ENCODE data around the gene MYBPC2.

GRCh38 chr19:50462970-50463369 is 30.3 kb downstream of the MYBPC2 start:
- no peak for TF ChIP-seq CTCF (IDR thresholded peaks at IDR 0.05)
- no peak for TF ChIP-seq POLR2A (IDR thresholded peaks at IDR 0.05)

Data from thyroid gland (tissue), 4 donors.